ENCODE data around the gene NKTR. TPM values are rescaled to one million over a fixed set of nuclear protein-coding genes. Genes with fewer than 3 reads are reported as not detected.

NKTR gene
- total and polyA plus RNA-seq, 2 experiments from 2014 or later = 81.3 to 117 TPM

GRCh38 chr3:42581400-42581708 is 19.1 kb upstream of the NKTR start:
- H3K36me3 Mint-ChIP-seq (ENCODE audit: low read depth) = peaks cover 28% of the 10 kb centered on the region

More at GRCh38 chr3:42581400-42581708, 19.1 kb upstream of the NKTR start:
- Histone ChIP-seq H3F3A (replicated peaks; ENCODE audit: low read depth) (peaks cover 8% of the 10 kb centered on the region), H4K20me1 (replicated peaks; ENCODE audit: insufficient read depth) (no peaks in the 10 kb centered on the region), H3K27ac (ENCODE audit: low read depth) (peak overlapping the region; percentile 40), H3K27me3 (ENCODE audit: insufficient read depth) (no peaks in the 10 kb centered on the region), H3K4me1 (ENCODE audit: insufficient read depth) (peaks cover 24% of the 10 kb centered on the region), H3K4me2 (peak overlapping the region; percentile 90), H2AFZ (peak overlapping the region; percentile 88), H3K9me2 (ENCODE audit: insufficient read depth) (0 out of 2 replicates have a peak, but pooled peaks cover 8% of the 10 kb centered on the region), H3K36me3 (ENCODE audit: insufficient read depth) (no peaks in the 10 kb centered on the region), H3K79me2 (replicated peaks; ENCODE audit: insufficient read depth) (peaks cover 61% of the 10 kb centered on the region), H3K4me3 (peak overlapping the region; percentile 90)
- DNase-seq (ENCODE audit: low spot score) (no peak), ATAC-seq (no peak)
- peaks cover 8% of the 10 kb centered on the region for H3K27me3 Mint-ChIP-seq (ENCODE audit: insufficient read depth, low read depth, poor library complexity)
- no peak for TF ChIP-seq NANOG (IDR thresholded peaks at IDR 0.05; ENCODE audit: borderline replicate concordance)
- no peak for TF ChIP-seq ZNF462 (CRISPR knock-in tag; IDR thresholded peaks at IDR 0.05)
- no peak for TF ChIP-seq CTCF (conservative IDR thresholded peaks at IDR 0.05; ENCODE audit: low read depth in 2 of 2)
- TF ChIP-seq POLR2AphosphoS5 (IDR thresholded peaks at IDR 0.05; ENCODE audit: low read depth) = no peak
- TF ChIP-seq REST (IDR thresholded peaks at IDR 0.05; ENCODE audit: unreplicated experiment) = no peak
- TF ChIP-seq JUNB (IDR thresholded peaks at IDR 0.05; ENCODE audit: unreplicated experiment) = no peak
- TF ChIP-seq CREB1 (CRISPR knock-in tag; IDR thresholded peaks at IDR 0.05; ENCODE audit: low read depth) = no peak
- no peak for TF ChIP-seq ZNF114 (CRISPR knock-in tag; IDR thresholded peaks at IDR 0.05)
- no peak for TF ChIP-seq ETS1 (IDR thresholded peaks at IDR 0.05)
- no peak for TF ChIP-seq STAT1 (IDR thresholded peaks at IDR 0.05; ENCODE audit: unreplicated experiment)
- TF ChIP-seq ZNF331 (CRISPR knock-in tag; IDR thresholded peaks at IDR 0.05; ENCODE audit: low read depth) = no peak
- no peak for TF ChIP-seq EZH2 (IDR thresholded peaks at IDR 0.05; ENCODE audit: low read depth, unreplicated experiment)
- TF ChIP-seq EZH2phosphoT487 (IDR thresholded peaks at IDR 0.05; ENCODE audit: unreplicated experiment) = no peak
- H3K27ac Mint-ChIP-seq = peak overlapping the region; percentile 8; the same call in 1 of the 2 replicates
- peaks cover 38% of the 10 kb centered on the region for H3K4me1 Mint-ChIP-seq
- H3K4me3 Mint-ChIP-seq = peak overlapping the region; percentile 85
- no peaks in the 10 kb centered on the region for H3K9me3 Mint-ChIP-seq

Measured in GM23338 (cell line).